Ascending aorta (tissue), 2 donors: ENCODE measurements around the gene THRA. TPM values are rescaled to one million over a fixed set of nuclear protein-coding genes. Genes with fewer than 3 reads are reported as not detected.

Source experiments
- DNase-seq, 2 donors: peaks; one replicate each; pipeline ENCODE4 v3.0.0-alpha.2; 2019; ENCODE audit warnings: low spot score in 2 of 2
- H3K27ac ChIP-seq, 2 donors: fragments of 200-600 bp; sonication (generic); one replicate each; pipeline ENCODE4 v1.5.1; 2016 to 2017; ENCODE audit warnings: mild to moderate bottlenecking in 1 of 2
- H3K27me3 ChIP-seq: fragments of 200-600 bp; sonication (generic); one replicate; pipeline ENCODE4 v1.5.1; 2017
- H3K36me3 ChIP-seq, 2 donors: fragments of 200-600 bp; sonication (generic); one replicate each; pipeline ENCODE4 v1.5.1; 2016
- H3K4me1 ChIP-seq, 2 donors: fragments of 200-600 bp; sonication (generic); one replicate each; pipeline ENCODE4 v1.5.1; 2016 to 2017; ENCODE audit warnings: mild to moderate bottlenecking in 1 of 2
- H3K4me3 ChIP-seq, 2 donors: fragments of 200-600 bp; sonication (generic); one replicate each; pipeline ENCODE4 v1.5.1; 2016 to 2017; ENCODE audit warnings: mild to moderate bottlenecking in 1 of 2
- H3K9me3 ChIP-seq, 2 donors: fragments of 200-600 bp; sonication (generic); one replicate each; pipeline ENCODE4 v1.5.1; 2016
- CTCF ChIP-seq, 3 experiments: fragments of 200-600 bp in 2 of 3; fragments of 450-650 bp in 1 of 3; sonication (generic) in 2 of 3; IDR thresholded peaks; one replicate each; pipeline ENCODE4 v1.5.1; 2016 to 2019; ENCODE audit warnings: antibody characterized with exemption in 3 of 3, mild to moderate bottlenecking in 1 of 3, moderate library complexity in 1 of 3
- intact Hi-C: fragments of 100-400 bp; cut with DNase I; formaldehyde crosslinking; loops from one replicate; pipeline ENCODE4 v1.15.1; 2023
- total RNA-seq: library from RNA; depleted of rRNA; stranded (reverse); fragments of >200 nt; gene quantifications from one replicate; pipeline ENCODE4 v1.1.0, GENCODE V29; 2016

THRA gene
- total RNA-seq, 1 donor from 2014 or later, result 35.4 TPM

DNA sequence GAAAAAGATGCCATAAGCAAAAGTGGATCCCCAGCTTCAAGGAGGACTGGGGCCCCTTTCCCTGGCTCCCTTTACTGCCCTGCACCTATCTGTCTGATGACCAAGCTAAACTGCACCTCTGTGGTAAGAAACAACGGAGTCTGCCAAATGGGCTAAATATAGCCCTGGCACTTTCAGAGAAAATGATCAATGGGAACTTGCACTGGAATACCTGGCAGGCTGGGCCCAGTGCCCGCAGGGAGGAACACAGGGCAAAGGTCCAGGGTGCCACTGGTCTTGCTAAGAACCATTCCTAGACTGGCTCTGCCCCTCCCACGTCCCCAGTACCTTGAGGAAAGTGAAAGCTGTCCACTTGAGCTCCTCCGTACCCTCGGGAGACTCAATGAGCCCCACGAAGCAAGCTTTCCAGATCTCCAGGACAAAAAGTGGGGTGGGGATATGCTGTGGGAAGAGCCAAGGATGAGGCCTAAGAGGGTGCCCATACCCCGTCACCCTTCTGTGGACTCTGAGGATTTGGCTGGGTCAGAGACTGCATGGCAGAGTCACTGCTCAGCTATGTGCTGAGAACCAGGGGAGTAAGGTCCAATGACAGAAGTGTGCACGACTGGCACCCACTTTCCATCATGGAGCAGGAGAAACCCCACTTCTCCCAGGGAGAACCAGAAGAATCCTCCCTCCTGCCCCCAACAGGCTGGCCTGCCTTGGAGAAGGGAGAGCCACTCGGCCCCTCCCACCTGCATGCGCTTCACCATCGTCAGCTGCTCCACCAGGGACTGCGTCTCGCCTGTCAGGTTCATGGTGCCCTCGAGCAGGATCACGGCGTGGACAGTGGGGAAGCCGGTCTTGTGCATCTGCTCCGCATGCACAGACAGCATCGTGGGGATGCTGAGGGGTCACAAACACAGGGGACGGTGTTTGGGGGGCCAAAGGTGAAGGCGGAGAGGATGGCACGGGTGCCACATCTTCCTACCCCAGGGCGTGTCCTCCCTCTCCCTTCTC lies 30.1 kb upstream of the THRA start:
- no peak overlapping the region for H3K27ac ChIP-seq
- no peak for TF ChIP-seq CTCF (IDR thresholded peaks at IDR 0.05)
- H3K27me3 ChIP-seq, result no peaks in the 10 kb centered on the region
- peaks cover 74 to 85% of the 10 kb centered on the region in 2 donors for H3K36me3 ChIP-seq
- H3K4me3 ChIP-seq, result no peak overlapping the region
- no peaks in the 10 kb centered on the region for H3K9me3 ChIP-seq
- H3K4me1 ChIP-seq, result no peaks in the 10 kb centered on the region
- intact Hi-C loops, result no loop called here
- DNase-seq, result no peak

DNA sequence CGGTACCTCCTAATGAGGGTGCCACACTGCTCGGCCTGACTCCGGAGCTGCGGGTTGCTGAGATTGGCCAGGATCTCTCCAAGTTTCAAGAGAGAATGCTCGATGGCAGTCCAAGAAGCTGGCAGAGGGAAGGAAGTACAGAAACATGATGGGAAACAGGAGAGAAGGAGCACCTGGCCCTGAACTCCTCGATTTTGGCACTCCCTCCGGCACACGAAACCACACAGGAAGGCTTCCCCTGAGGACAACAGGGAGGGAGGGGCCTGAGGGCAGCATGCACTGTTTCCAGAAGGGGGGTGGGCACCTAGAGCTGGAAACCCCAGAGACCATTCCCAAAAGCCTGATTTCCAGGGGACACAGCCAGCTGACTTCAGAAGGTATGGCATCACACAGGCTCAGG lies 29.4 kb upstream of the THRA start:
- DNase-seq, result no peak
- Histone ChIP-seq H3K36me3 (peaks cover 71 to 82% of the 10 kb centered on the region in 2 donors), H3K4me1 (no peaks in the 10 kb centered on the region), H3K27me3 (no peaks in the 10 kb centered on the region), H3K27ac (no peak overlapping the region), H3K4me3 (no peak overlapping the region), H3K9me3 (no peaks in the 10 kb centered on the region)
- intact Hi-C loops, result no loop called here
- TF ChIP-seq CTCF (IDR thresholded peaks at IDR 0.05), result no peak

- H3K27ac ChIP-seq, result no peak overlapping the region
- peaks cover 0 to 7% of the 10 kb centered on the region in 2 donors for H3K4me1 ChIP-seq
- intact Hi-C loops, result no loop called here
- no peak for TF ChIP-seq CTCF (IDR thresholded peaks at IDR 0.05)
- no peaks in the 10 kb centered on the region for H3K9me3 ChIP-seq
- H3K36me3 ChIP-seq, result peaks cover 59 to 69% of the 10 kb centered on the region in 2 donors
- no peak overlapping the region for H3K4me3 ChIP-seq
- H3K27me3 ChIP-seq, result no peaks in the 10 kb centered on the region
- no peak for DNase-seq
These were observed 28.2 kb upstream of the THRA start for GRCh38 chr17:40034426-40035161.

DNA sequence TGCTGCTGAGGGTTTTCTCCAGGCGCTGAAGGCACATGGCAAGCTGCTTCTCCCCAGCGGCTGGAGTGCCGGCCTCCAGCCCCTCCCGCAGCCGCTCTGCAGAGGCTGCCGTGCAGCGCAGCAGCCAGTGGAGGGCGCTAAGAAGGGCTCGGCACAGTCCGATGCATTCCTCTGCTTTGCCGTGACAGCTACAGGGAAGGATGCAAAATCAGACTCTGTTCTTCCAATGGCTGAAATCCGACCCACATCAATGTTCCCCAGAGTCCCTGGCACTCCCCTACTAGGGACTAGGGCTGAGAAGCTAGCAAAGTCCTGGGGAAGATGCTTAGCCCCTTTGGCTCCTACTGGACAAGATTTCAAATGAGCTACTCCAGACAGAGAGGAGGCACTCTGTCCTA lies 27.6 kb upstream of the THRA start:
- H3K9me3 ChIP-seq, result no peaks in the 10 kb centered on the region
- TF ChIP-seq CTCF (IDR thresholded peaks at IDR 0.05), result peak in 1 of 3 experiments; percentile 25
- peaks cover 0 to 7% of the 10 kb centered on the region in 2 donors for H3K4me1 ChIP-seq
- DNase-seq, result no peak
- no peak overlapping the region for H3K27ac ChIP-seq
- no peak overlapping the region for H3K4me3 ChIP-seq
- no peaks in the 10 kb centered on the region for H3K27me3 ChIP-seq
- intact Hi-C loops, result no loop called here
- peaks cover 53 to 64% of the 10 kb centered on the region in 2 donors for H3K36me3 ChIP-seq

- H3K4me1 ChIP-seq, result peaks cover 0 to 7% of the 10 kb centered on the region in 2 donors
- H3K27me3 ChIP-seq, result no peaks in the 10 kb centered on the region
- peak in 1 of 2 donors; percentile 88 for DNase-seq
- no peak overlapping the region for H3K4me3 ChIP-seq
- H3K9me3 ChIP-seq, result no peaks in the 10 kb centered on the region
- TF ChIP-seq CTCF (IDR thresholded peaks at IDR 0.05), result peak; percentile 68 to 81 (median 71)
- peaks cover 18 to 36% of the 10 kb centered on the region in 2 donors for H3K36me3 ChIP-seq
- peak overlapping the region; percentile 70 to 73 for H3K27ac ChIP-seq
- intact Hi-C loops, result loop anchor here (2.0 kb wide), 1 partner anchor 16 kb away; the partner anchor contains the start of gene MED24
These were observed 23.8 kb upstream of the THRA start for GRCh38 chr17:40038882-40039513.
